DMS79 treated with DMSO at 0.1 percent for 48 hours (cell line): Measurements from ENCODE around the gene DEDD.
A peak's percentile ranks its signal among the peaks of the same experiment; 100 is the strongest.

Experiments used
- DNase-seq: peaks from one replicate; lab custom pipeline; 2025; lab: John Stamatoyannopoulos, UW

The DEDD gene

GRCh38 chr1:161091796-161092507 lies 40.5 kb downstream of the DEDD start:
- no peak for DNase-seq

DNA sequence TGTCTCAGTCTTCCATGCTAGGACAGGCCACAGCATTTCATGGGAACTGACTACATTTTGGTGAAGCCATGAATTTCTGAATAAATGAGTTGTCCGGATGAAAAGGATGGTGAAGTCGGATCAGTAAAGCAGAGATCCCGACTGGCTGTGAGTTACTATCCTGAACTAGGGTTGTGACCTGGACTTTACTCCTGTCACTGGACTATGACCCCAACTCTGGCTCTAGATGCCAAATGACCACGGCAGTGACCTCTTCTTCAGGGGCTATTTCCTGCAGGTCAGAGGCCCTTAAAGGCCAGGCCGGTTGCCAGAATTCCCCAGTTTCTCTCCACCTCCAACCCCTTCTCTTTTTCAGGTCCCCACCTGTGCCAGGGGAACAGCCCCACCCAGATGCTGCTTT lies 41.4 kb downstream of the DEDD start:
- no peak for DNase-seq

GRCh38 chr1:161090617-161091016 lies 41.9 kb downstream of the DEDD start:
- DNase-seq, result no peak

GRCh38 chr1:161089938-161090337 lies 42.5 kb downstream of the DEDD start:
- DNase-seq, result no peak

DNA sequence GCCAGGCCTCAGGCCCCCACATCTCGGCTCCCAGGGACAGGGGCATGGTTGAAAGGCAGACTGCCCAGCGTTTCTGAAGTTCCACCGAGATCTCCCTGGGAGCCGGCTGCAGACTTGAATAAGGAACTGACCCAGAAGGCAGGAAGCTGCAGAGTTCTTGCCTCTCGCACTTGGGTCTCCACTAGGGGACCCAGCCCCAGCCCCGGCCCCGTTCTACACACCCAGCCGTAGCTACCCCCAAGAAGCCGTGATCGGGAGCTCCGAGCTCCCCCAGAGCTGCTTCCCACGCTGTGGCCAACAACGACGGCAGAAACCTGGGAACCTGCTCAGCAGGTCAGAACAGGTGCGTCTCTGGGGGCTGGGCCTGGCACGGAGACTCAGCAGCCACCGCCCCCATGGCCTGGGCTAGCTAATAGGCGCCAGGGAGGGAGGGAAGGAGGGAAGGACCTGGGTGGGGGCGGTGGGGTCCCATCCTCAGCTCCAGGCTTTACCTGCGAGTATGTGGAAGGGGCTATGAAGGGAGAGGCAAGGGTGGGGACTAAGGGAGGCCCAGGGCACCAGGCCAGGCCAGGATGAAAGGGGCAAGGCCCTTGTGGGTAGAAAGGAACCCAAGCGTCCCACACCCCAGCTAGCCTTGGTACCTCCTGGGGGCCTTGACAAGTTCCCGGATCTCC lies 43.1 kb downstream of the DEDD start, which contains the start of gene NECTIN4:
Gene NECTIN4 (minus strand): TSS at position 308 of the 674 bp plus-strand sequence. CDS start 262 bp downstream, at position 46.
- DNase-seq, result peak; percentile 44

DNA sequence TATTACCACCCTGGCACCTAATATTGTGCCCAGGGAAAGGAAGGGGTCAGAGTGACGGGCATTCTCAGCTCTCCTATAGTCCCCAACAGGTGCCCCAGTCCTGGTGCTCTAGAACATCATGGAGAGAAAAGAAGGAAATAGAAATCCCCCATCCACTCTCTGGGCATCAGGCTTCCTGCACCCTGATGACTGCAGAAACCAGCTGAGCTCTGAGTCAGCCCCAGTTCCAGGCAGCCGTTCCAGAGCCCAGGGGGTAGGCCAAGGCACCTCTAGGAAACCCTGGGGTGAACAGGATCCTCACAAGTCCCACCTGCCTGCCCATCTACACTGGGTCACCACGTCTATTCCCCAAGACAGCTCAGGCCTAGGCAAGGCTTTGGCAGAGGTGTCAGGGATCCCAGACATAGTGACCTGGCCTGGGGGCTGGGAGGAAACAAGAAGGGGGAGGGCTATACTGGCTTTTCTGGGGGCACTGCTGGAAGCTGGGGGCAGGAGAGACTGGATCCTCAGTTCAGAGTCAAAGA lies 43.8 kb downstream of the DEDD start:
- no peak for DNase-seq

DNA sequence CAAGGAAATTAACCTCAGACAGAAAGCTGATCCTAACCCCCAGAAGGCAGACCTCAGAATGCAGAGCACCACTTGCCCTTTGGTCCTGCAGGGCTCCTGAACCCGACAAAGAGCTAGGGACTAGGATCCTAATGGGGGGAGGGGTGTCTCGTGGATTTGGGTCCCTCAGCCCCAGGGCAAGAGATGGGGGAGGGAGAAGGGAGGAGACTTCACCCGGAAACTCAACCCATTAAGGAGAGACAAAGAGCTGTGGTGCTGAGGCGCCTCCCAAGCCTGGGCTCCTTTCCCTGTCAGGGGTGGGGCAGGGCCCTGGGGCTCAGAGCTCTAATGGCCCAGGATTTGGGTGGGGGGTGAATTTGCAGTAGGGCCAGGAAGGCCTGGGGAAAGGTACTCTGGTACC lies 46.0 kb downstream of the DEDD start:
- no peak for DNase-seq

GRCh38 chr1:161085165-161085564 lies 47.3 kb downstream of the DEDD start:
- DNase-seq, result no peak

DNA sequence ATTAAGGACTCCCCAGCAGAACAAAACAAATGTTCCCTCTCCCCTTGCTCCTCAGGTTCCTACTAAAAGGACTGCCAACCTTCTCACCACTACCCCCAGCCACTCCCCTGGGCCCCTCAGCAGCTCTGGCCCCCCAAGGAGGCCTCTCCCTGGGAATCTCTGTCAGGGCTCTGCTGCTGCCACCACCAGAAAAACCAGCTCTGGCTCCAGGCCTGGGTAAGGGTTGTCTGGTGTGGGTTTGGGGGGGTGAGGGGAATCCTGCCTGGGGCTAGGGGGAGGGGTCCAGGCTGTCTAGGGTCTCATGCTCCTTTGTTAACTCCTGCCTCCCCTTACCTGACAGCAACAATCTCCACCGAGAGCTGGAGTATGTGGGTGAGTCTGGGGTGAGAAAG lies 47.9 kb downstream of the DEDD start:
- no peak for DNase-seq

DNA sequence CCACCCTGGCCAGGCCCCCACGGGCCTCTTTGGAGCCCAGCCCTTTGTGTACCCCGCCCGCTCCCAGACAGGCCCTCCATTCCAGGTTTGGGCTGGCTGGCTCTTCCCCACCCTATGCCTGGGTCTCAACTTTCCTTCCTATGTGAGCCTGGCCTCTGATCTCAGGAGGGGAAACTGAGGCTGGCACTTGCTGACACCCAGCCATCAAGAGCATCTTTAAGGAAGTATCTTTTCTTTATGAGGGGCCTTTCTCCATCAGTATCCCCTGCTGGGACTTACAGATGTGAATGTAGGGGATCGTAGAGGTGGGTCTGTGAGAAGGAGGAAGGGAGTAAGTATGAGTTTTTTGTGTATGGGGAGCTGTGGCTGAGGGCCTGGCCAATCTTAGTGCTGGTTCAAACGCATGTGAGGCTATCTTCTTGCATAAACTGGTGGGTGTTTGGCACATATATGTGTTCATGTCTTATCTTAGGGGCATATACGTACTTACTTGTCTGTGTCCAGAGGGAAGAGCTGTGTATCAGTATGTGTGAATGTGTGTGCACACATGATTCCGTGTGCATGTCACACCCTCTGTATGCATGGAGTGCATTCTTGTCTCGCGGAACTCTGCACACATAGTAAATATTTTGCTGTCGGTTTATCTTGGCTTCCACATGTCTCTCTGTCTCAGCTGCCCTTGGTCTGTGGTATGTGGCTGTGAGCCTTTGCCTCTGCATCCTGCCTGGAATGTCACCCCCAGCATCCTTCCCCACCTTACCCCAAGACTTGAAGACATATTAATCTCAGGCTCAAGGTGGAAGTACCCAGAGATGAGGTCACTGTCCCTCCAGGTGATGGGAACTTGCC lies 48.5 kb downstream of the DEDD start:
- no peak for DNase-seq

GRCh38 chr1:161082996-161083747 lies 49.3 kb downstream of the DEDD start:
- no peak for DNase-seq

DNA sequence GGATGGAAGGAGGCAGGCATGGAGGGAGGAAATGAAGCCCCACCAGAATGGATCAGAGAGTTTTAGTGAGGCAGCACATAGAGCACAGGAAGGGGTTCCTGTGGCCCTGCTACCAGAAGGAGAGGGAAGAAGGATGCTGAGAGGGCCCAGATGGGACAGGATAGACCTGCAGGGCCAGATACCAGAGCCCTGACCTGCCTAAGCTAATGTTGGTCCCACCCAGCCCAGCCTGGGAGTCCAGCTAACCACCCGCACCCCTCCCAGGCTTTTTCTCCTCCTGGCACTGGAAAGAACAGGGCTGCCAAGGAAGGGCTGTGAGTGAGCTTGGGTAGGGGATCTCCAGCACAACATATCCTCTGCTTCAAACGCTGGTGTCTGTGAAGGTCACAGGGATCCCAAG lies 50.0 kb downstream of the DEDD start:
- DNase-seq, result no peak

DNA sequence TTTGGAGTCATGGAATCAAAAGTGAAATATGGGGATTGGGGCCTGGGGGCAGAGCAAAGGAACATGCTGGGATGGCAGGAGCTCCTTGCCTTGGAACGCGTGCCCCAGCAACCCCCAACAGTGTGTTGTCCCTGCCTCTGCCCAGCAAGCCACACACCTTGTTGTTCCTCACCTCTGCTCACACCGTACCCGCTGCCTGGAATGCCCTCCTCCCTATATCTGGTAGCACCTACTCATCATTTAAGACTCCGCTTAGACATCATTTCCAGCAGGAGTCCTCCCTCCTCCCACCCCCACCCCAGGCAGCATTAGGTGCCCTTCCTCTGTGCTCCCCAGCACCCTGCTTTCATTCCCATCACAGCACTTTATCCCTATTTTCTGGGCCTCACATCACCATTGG lies 50.9 kb downstream of the DEDD start:
- DNase-seq, result no peak

GRCh38 chr1:161080441-161081405 lies 51.7 kb downstream of the DEDD start:
- DNase-seq, result no peak

DNA sequence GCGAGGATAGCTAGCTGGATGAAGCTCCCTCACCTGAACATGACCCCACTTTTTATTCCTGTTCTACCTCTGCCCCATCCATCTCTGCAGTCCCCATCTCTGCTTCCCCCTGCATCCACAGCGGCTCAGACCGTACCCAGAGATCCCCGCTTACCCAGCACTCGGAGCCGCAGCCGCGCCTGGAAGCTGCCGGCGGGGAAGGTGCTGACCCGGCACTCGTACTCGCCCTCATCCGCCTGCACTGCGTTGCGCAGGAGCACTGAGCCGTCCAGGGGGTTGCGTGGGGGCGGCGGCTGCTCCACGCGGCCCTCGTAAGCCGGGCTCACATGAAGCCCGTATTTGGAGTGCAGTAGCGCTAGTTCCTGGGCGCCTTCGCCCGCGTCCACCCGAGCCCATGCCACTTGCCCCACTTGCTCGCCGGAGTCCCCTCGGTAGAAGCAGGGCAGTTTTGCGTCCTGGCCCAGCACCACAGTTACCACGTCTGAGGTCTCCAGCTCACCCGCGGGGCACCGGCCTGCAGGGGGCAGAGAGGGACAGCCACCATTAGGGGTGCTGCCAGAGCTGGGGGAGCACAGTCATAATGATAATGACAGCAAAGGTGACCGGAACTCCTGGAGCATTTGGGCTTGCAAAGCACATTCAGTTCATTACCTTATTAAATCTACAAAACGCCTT lies 52.9 kb downstream of the DEDD start:
- no peak for DNase-seq

- DNase-seq, result no peak
These were observed 55.0 kb downstream of the DEDD start for GRCh38 chr1:161077426-161077825.

DNA sequence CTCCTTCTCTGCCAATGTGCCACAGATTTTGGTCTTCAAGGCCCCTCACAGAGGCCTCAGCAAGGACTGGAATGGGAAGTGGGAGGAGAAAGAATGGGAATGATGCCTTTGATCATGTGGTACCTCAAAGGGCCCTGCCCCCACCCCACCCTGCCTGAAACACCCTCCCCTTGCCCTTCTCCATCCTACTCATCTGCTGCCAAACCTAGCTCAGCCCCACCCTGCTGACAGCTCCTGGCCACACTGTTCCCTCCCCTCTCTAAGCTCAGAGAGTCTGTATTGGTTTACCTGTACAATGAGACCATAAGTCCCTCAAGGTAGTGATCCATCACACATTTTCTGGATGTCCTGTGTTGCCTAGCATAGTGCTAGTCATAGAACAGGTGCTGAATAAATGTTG lies 56.1 kb downstream of the DEDD start:
- DNase-seq, result no peak

- no peak for DNase-seq
These were observed 57.6 kb downstream of the DEDD start for GRCh38 chr1:161074676-161075368.

GRCh38 chr1:161073474-161074121 lies 58.9 kb downstream of the DEDD start:
- DNase-seq, result no peak
